PFSK-1 (cell line): ENCODE data around the gene TAF7.

Experiments
- FOXP2 ChIP-seq: optimal IDR thresholded peaks from 2 replicates; pipeline ENCODE3; 2011; ENCODE audit warnings: borderline replicate concordance, control low read depth, inconsistent platforms; ENCODE audit not compliant: insufficient read depth; ENCODE audit errors: extremely low read length, extremely low read depth
- POLR2AphosphoS5 ChIP-seq: IDR thresholded peaks from 2 replicates; pipeline ENCODE4 v1.6.1; 2012; ENCODE audit warnings: low read depth, mild to moderate bottlenecking, control low read depth, low read length, moderate library complexity
- SIN3A ChIP-seq: IDR thresholded peaks from 2 replicates; pipeline ENCODE4 v1.6.1; 2012; ENCODE audit warnings: mild to moderate bottlenecking, low read length, moderate library complexity, borderline replicate concordance; ENCODE audit not compliant: insufficient read depth
- TAF1 ChIP-seq: IDR thresholded peaks from 2 replicates; pipeline ENCODE4 v1.6.1; 2012; ENCODE audit warnings: low read length, control low read depth, borderline replicate concordance; ENCODE audit not compliant: insufficient read depth
- TF ChIP-seq, protein P1 (sequence below), 2 experiments: IDR thresholded peaks; 2 replicates each; pipeline versions ENCODE4 v1.6.1 to v1.8.0; 2011 to 2012; ENCODE audit warnings: low read depth in 2 of 2, low read length in 2 of 2, control low read depth in 1 of 2, inconsistent platforms in 1 of 2, mild to moderate bottlenecking in 1 of 2, moderate library complexity in 1 of 2; ENCODE audit not compliant: insufficient read depth in 1 of 2

The TAF7 gene

DNA sequence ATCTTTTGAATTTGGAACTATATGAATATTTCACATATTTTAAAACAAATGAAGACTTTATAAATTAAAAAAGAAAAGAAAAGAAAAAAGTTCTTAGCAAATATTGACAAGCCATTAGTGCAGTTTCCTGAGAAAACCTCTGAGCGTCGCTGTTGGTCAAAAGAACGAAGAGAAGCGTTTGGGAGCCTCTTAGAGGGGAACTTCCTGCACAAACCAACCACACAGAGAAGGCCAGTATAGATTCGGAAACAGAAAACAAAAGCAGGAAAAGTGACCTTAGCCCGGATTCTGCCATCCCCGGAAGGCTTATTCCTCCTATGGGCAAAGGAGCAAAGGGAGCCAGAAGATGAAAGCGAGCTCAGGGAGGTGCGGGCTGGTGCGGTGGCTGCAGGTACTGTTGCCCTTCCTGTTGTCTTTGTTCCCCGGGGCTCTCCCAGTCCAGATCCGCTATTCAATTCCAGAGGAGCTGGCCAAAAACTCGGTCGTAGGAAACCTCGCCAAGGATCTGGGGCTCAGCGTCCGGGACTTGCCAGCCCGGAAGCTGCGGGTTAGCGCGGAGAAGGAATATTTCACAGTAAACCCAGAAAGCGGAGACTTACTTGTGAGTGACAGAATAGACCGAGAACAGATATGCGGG is 39.3 kb upstream of the TAF7 start, which contains the start of gene PCDHGB2:
Gene PCDHGB2 (plus strand): TSS at position 205 of the 637 bp plus-strand sequence. CDS start 142 bp downstream, at position 347.
- TF ChIP-seq FOXP2, result no peak
- TF ChIP-seq SIN3A, result no peak
- TF ChIP-seq POLR2AphosphoS5, result no peak
- TF ChIP-seq, protein P1, sequence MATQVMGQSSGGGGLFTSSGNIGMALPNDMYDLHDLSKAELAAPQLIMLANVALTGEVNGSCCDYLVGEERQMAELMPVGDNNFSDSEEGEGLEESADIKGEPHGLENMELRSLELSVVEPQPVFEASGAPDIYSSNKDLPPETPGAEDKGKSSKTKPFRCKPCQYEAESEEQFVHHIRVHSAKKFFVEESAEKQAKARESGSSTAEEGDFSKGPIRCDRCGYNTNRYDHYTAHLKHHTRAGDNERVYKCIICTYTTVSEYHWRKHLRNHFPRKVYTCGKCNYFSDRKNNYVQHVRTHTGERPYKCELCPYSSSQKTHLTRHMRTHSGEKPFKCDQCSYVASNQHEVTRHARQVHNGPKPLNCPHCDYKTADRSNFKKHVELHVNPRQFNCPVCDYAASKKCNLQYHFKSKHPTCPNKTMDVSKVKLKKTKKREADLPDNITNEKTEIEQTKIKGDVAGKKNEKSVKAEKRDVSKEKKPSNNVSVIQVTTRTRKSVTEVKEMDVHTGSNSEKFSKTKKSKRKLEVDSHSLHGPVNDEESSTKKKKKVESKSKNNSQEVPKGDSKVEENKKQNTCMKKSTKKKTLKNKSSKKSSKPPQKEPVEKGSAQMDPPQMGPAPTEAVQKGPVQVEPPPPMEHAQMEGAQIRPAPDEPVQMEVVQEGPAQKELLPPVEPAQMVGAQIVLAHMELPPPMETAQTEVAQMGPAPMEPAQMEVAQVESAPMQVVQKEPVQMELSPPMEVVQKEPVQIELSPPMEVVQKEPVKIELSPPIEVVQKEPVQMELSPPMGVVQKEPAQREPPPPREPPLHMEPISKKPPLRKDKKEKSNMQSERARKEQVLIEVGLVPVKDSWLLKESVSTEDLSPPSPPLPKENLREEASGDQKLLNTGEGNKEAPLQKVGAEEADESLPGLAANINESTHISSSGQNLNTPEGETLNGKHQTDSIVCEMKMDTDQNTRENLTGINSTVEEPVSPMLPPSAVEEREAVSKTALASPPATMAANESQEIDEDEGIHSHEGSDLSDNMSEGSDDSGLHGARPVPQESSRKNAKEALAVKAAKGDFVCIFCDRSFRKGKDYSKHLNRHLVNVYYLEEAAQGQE (IDR thresholded peaks at IDR 0.05; ENCODE audit: insufficient read depth in 1 of 2, low read depth in 2 of 2, low read length in 2 of 2), result no peak
- no peak for TF ChIP-seq TAF1

DNA sequence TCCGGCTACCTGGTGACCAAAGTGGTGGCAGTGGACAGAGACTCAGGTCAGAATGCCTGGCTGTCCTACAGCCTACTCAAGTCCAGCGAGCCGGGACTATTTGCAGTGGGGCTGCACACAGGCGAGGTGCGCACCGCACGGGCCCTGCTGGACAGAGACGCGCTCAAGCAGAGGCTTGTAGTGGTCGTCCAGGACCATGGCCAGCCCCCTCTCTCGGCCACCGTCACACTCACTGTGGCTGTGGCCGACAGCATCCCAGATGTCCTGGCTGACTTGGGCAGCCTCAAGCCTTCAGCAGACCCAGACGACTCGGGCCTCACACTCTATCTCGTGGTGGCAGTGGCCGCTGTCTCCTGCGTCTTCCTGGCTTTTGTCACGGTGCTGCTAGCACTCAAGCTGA is 36.4 kb upstream of the TAF7 start:
- TF ChIP-seq, protein P1 (IDR thresholded peaks at IDR 0.05; ENCODE audit: insufficient read depth in 1 of 2, low read depth in 2 of 2, low read length in 2 of 2), result peak in 1 of 2 experiments; percentile 53; a peak in 1 of 4 replicates
- TF ChIP-seq TAF1, result no peak

DNA sequence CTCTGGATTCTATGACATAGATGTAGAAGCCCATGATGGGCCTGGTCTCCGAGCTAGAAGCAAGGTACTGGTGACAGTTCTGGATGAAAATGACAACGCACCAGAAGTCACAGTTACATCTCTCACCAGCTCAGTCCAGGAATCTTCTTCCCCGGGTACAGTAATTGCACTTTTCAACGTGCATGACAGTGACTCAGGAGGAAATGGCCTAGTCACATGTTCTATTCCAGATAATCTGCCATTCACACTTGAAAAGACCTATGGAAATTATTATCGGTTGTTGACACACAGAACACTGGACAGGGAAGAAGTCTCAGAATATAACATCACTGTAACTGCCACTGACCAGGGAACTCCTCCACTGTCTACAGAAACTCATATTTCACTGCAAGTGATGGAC is 35.5 kb upstream of the TAF7 start:
- TF ChIP-seq TAF1 (no peak), POLR2AphosphoS5 (no peak), SIN3A (no peak), FOXP2 (no peak)
- TF ChIP-seq, protein P1 (IDR thresholded peaks at IDR 0.05; ENCODE audit: insufficient read depth in 1 of 2, low read depth in 2 of 2, low read length in 2 of 2), result no peak

DNA sequence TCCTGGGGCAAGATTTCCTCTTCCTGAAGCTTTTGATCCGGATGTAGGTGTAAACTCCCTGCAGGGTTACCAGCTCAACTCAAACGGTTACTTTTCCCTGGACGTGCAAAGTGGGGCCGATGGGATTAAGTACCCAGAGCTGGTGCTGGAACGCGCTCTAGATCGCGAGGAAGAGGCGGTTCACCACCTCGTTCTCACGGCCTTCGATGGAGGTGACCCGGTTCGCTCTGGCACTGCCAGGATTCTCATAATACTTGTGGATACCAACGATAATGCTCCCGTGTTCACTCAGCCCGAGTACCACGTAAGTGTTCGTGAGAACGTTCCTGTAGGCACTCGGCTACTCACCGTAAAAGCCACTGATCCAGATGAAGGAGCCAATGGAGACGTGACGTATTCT is 35.1 kb upstream of the TAF7 start:
- no peak for TF ChIP-seq FOXP2
- TF ChIP-seq, protein P1 (IDR thresholded peaks at IDR 0.05; ENCODE audit: insufficient read depth in 1 of 2, low read depth in 2 of 2, low read length in 2 of 2), result no peak
- no peak for TF ChIP-seq SIN3A
- no peak for TF ChIP-seq TAF1
- TF ChIP-seq POLR2AphosphoS5, result no peak

DNA sequence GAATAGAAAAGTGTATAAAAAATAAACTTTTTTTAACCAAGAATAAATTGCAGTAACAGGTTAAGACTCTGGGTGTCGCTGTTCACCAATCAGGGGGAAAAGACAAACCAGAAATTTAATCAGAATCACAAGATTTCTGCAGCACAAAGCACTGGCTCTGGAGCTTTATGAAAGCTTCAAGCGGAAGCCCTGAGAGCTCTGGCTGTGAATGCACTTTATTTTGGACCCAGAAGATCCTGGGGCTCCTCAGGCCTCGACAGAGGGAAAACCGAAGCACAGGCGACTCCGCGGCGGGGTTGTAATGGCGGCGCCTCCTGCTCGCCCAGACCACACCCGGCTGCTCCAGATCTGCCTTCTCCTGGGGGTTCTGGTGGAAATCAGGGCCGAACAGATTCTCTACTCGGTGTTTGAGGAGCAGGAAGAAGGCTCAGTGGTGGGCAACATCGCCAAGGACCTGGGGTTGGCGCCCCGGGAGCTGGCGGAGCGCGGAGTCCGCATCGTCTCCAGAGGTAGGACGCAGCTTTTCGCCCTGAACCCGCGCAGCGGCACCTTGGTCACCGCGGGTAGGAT is 34.4 kb upstream of the TAF7 start, which contains the start of gene PCDHGA4:
Gene PCDHGA4 (plus strand): TSS at position 122 of the 570 bp plus-strand sequence. CDS start 87 bp downstream, at position 209.
- TF ChIP-seq FOXP2 (no peak), SIN3A (no peak), TAF1 (no peak), POLR2AphosphoS5 (no peak)
- TF ChIP-seq, protein P1 (IDR thresholded peaks at IDR 0.05; ENCODE audit: insufficient read depth in 1 of 2, low read depth in 2 of 2, low read length in 2 of 2), result no peak
